HG02981 (cell line): ENCODE data around the gene XRCC6.
"Not testable (repeated sequence)": the region's sequence is repeated elsewhere in the genome, so short reads cannot be mapped to it uniquely, and the experiment has no call there.

Experiments used
- ATAC-seq: cut with Tn5 transposase; IDR thresholded peaks from one replicate; pipeline ENCODE4 v1.9.1; 2021; ENCODE audit warnings: mild to moderate bottlenecking, moderate library complexity; ENCODE audit not compliant: unreplicated experiment

Gene XRCC6

GRCh38 chr22:41648432-41648831 lies 27.3 kb downstream of the XRCC6 start:
- no peak for ATAC-seq

GRCh38 chr22:41650229-41650628 lies 29.1 kb downstream of the XRCC6 start:
- ATAC-seq: no peak

- ATAC-seq: no peak
Observed at GRCh38 chr22:41650821-41651220, 29.7 kb downstream of the XRCC6 start.

- ATAC-seq: no peak
Observed at GRCh38 chr22:41654322-41654721, 33.2 kb downstream of the XRCC6 start.

- ATAC-seq: no peak
Observed at GRCh38 chr22:41656556-41656955, 35.5 kb downstream of the XRCC6 start.

GRCh38 chr22:41657709-41658108 lies 36.6 kb downstream of the XRCC6 start:
- no peak for ATAC-seq

GRCh38 chr22:41658869-41659268 lies 37.8 kb downstream of the XRCC6 start:
- ATAC-seq: no peak

GRCh38 chr22:41659941-41660340 lies 38.8 kb downstream of the XRCC6 start:
- no peak for ATAC-seq

- ATAC-seq: no peak
Observed at GRCh38 chr22:41660416-41660815, 39.3 kb downstream of the XRCC6 start.

- no peak for ATAC-seq
Observed at GRCh38 chr22:41661088-41661487, 40.0 kb downstream of the XRCC6 start.

GRCh38 chr22:41661713-41662112 lies 40.6 kb downstream of the XRCC6 start:
- ATAC-seq: no peak

GRCh38 chr22:41663594-41663993 lies 42.5 kb downstream of the XRCC6 start:
- ATAC-seq: not testable (repeated sequence)

- ATAC-seq: no peak
Observed at GRCh38 chr22:41664490-41664889, 43.4 kb downstream of the XRCC6 start.

- no peak for ATAC-seq
Observed at GRCh38 chr22:41664951-41665350, 43.9 kb downstream of the XRCC6 start.

- no peak for ATAC-seq
Observed at GRCh38 chr22:41668971-41669911, 48.1 kb downstream of the XRCC6 start.

GRCh38 chr22:41672096-41672495 lies 51.0 kb downstream of the XRCC6 start:
- ATAC-seq: not testable (repeated sequence)

GRCh38 chr22:41672780-41673509 lies 51.9 kb downstream of the XRCC6 start:
- no peak for ATAC-seq

- ATAC-seq: no peak
Observed at GRCh38 chr22:41674846-41675340, 53.8 kb downstream of the XRCC6 start.

- no peak for ATAC-seq
Observed at GRCh38 chr22:41676134-41676533, 55.0 kb downstream of the XRCC6 start.

- no peak for ATAC-seq
Observed at GRCh38 chr22:41681616-41682015, 60.5 kb downstream of the XRCC6 start.

GRCh38 chr22:41682033-41682807 lies 61.1 kb downstream of the XRCC6 start:
- no peak for ATAC-seq
